HPDE6-E6E7 (cell line): Measurements from ENCODE around the gene TNIP1.

Experiments
- DNase-seq: peaks from one replicate; pipeline ENCODE4 v3.0.0; 2011; ENCODE audit warnings: missing footprints; ENCODE audit errors: extremely low spot score

The TNIP1 gene

DNA sequence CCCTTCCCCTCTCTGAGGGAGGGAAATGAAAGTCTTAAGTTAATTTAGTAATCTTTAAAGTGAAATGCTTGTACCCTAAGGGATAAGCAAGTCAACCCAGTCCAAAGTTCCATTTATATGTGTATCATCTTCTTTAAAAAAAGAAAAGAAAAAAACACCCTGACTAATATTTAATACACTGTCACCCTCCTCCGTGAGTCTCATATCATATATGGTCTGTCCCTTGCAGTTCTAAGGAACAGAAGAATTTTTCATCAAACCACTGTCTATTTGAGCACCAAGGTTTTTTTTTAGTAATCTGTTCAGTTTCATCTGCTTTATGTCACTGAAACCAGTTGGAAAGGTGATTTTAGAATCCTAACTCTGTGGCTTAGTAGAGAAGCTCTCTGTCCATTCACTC is 15.2 kb downstream of the TNIP1 start:
- DNase-seq: no peak

DNA sequence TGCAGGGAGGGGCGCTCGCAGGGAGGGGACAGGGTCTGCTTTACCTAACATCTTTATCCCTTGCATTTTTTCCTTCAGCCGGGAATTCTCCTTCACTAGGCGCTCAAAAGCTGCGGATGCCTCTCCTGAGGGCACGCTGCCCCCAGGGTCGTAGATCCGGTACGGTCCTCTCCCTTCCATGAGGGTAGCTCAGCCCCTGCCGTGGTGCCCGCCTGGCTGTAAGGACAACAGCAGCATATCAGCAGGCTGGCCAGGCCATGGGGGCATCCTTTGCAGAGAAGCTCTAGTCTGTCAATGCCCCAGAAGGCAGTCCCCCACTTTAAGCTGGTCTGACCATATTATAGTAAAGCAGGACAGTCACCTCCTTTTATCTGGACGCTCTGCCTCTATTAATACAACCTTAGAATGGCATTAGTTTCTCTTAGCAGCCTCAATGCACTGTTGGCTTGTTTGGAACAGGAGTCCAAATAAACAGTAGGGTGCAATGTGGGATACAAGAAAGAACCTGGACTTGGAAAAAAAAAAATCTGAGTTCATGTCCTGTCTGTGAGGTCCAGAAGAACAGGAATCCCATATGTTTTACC is 15.8 kb downstream of the TNIP1 start:
- no peak for DNase-seq

- DNase-seq: no peak
Observed at GRCh38 chr5:151063142-151063989, 17.5 kb downstream of the TNIP1 start.

DNA sequence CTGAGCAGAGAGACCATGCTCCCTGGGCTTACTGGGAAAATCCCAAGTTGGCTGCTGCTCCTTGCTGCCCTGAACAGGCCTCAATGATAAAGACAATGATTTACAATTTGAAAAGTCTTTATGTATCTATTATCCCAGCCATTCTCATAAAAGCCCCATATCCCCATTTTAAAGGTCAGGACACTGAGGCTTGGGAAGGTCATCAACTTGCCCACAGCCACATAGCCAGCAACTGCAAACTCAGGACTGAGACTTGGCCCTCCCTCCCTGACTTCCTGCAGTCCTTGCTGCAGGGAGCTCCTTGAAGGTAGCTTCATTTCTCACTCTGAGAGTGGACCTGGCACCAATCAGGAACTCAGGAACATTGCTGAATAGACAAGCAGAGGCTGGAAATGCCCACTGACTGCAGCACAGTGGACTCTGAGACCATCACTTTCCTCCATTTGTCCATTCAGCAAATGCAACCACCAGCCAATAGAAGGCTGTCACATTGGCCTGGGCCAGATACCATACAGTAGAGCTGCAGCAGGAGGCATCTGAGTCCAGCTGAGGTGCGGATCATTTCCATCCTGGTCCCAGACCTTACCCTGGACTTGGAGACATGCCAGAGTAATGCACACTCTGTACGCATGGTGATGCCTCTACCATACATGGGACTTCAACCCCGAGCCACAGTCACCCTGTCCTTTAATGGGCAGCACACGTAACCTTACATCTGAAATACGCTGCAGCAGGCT is 18.3 kb downstream of the TNIP1 start:
- DNase-seq: no peak

DNA sequence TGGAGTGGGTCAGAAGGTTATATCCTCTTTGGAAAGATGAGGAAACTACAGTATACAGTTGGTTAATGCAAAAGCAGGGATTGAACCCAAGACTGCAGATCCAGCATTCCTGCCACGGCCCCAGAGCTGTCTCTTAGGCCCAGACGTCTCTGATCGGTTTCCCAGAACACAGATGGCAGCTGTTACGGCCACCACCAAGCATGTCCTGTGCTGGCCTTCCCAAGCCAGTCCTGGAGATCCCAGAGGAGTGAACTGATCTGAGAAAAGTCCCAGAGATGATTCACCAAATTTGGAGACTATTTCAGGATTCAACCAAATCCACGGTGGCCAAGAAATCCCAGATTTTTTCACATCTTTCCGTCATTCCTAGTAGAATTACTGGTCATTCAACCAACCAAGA is 20.1 kb downstream of the TNIP1 start:
- DNase-seq: no peak

DNA sequence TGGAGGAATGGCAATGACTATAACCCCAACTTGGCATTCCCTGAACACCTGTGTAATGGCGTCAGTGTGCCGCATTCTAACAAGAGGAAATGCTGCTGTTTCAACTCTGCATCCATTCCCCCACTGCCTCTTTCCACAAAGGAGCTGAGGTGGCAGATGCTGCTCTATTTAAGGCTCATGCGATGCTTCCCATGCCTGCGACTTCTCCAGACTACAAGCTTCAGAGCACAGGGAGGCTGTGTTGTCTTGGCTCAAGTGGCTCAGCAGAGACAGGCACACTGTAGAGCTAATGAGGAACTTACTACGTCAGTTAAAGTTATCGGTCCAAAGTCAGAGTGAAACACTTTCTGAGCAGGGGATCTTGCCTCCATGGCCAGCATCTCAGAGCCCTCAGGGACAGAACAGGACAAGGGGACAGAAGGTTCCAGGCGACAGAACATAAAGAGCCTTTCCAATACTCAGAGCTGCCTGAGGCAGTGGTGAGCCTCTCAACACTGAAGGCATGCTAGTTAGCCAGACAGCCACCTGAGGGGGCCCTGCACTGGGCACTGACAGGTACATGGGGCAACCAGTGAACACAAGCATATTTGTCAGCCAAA is 21.8 kb downstream of the TNIP1 start:
- no peak for DNase-seq

DNA sequence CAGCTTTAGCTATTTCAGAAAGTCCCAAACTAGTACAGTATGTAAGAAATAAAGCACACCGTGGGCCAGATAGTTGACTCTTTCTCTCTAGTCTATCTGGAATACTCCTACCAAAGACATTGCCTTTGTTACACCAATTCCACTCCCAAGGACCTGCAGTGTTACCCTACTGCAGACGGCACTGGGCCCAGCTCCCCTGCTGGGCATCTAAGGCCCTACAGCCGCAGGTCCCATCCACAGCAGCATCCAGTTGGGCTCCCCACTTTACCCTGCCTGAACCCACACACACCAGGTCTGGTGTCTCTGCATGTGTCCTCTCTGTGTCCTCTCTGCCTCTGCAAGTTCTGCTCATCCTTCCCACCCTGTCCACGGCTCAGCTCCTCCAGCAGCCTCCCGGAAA is 22.5 kb downstream of the TNIP1 start:
- no peak for DNase-seq

GRCh38 chr5:151056379-151057325 is 24.2 kb downstream of the TNIP1 start:
- no peak for DNase-seq

GRCh38 chr5:151055336-151055735 is 25.5 kb downstream of the TNIP1 start:
- no peak for DNase-seq

GRCh38 chr5:151054709-151055108 is 26.1 kb downstream of the TNIP1 start:
- DNase-seq: no peak

DNA sequence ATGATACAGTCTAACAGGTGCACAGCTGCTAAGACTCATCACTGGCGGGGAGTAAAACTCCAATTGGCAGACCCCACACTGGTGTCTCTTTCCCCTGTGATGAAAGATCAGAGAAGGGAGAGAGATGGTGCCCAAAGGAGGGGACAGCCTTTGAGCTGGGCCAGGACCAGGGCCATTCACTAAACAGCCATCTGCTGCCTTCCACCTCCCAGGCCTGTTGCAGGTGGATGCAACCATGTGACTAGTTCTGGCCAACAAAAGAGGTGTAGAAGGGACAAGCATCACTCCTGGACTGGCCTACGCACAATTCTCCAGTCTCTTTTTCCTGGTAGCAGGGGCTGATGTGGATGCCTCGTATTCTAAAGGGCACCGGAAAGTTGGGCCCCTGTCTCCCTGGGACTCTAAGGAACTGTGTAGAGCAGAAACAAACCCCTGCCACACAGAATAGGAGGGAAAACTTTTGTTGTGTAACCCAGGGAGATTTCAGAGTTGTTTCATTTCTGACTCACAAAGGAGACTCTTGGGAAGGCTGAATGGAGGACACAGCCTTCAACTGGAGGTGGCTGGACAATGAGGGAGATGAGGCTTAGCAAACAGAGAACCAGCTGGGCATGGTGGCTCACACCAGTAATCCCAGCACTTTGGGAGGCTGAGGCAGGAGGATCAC is 26.9 kb downstream of the TNIP1 start:
- DNase-seq: no peak

DNA sequence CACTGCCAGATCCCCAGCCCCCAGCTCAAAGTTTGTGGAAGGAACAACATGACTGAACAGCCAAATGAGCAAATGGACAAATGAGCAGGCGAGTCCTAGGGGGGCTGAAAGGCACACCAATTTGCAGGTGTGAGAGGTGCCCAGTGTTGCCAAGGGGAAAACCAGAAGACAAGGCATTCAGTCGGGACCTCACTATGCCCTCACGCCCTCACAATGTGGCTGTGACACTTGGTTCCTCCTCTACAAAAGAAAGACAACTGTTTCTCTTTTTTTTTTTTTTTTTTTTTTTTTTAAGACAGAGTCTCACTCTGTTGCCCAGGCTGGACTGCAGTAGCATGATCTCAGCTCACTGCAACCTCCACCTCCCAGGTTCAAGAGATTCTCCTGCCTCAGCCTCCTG is 28.0 kb downstream of the TNIP1 start:
- DNase-seq: no peak

- DNase-seq: no peak
Observed at GRCh38 chr5:151051931-151052608, 28.8 kb downstream of the TNIP1 start.

DNA sequence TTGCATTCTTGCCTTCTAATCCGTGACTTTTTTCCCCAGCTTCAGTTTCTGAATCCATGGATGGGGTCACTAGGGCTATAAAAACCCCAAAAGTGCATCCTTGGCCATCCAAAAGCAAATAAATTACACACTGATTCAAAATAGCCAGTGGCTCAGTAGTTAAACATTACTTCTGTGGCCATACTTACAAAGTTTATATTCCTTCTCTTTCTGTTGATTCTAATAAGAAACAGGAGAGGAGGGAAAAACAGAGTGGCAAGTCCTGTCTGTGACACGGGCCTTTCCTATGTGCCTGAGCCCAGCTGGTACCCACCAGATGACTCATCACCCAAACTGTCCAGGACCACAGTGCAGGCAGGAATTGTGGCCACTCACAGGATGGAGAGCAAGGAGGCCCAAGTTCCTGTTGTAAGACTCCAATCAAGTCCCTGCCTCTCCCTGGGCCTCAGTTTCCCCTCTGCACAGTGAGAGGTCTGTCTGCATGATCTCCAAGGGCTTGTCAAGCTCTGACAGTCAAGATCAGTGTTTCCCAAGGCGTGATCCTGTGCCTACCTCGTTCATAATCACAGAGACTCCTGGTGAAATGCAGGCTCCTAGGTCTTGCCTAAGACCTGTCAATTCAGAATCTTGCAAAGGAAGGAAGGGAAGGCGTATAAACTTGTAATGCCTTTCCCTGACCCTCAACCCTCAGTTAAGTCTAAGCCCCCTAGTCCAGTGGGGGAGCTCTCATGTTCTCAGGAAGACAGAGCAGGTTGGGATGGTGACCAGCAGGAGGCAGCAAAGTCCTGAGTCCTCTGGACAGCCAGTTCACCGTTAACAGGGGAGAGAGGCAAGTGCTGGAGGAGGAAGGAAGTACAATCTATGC is 29.5 kb downstream of the TNIP1 start:
- DNase-seq: no peak

DNA sequence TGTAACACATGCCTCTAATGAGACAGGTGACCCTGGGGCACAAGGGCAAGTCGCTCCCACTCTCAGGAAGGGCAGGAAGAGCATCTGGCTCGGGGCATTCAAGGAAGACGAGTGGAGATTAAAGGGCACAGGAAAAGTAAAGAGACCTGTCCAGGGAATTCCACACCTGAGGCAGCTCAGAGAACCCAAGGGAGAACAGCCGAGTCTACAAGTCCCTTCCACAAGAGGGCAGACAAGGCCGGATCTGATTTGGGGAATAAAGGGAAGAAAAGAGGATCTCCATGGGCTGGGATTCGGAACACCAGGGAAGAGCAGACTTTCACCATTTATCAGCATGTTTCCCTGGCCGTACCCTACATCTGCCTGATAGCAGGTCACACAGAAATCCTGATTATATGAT is 32.3 kb downstream of the TNIP1 start:
- DNase-seq: no peak

DNA sequence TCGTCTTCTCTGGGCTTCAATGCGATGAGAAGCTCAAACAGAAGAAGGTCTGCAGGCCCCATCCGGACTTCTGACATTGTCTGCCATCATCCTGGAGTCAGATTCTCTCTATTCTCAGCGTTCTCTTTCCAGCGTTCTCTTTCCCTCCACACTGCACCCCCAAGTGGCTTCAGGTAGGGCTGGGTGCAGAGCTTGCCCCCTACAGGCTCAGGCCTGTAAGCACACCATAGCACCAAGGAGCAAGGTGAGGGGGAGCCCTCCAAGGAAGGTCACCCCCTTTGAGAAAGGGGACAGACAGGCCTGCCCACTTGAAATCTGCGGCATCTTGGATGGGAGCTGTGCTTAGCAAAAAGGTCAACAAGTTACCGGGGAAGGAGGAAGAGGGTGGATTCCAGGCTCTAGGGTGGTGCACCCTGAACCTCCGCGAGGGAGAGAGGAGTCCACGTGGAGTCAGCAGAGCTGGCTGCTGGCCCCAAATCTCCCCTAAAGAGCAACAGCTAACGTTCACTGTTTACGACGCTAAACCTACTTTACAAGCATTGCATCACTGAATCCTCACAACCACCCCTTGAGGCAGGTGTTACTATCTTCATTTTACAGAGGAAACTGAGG is 32.9 kb downstream of the TNIP1 start:
- no peak for DNase-seq

DNA sequence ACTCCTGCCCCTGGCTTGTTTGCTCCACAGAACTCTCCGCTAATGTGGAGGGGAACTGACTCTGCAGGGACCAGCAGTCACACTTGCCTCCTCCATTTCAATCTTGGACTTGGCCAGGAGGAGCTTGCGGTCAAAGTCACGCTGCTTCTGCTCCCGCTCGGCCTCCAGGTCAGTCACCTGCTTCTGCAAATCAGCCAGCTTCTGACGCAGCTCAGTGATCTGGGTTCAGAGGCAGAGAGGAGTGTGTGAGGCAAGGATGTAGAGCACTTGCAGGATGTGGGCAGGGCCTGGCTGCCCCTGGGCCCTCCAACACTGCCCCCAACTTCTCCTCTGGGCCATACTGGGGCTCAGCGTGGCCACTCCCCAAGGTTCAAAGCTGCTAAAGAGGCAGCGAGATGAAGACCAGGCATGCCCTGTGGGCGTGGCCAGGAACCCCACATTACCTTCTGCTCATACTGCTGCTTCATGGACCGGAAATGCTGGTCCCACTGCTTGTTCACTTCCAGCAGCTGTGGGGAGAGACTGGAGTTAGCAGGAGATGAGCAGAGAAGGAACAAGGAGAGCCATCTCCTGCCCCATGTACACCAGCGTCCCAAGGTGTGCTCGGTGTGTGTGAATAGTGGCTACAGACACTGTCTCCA is 38.3 kb downstream of the TNIP1 start:
- no peak for DNase-seq

DNA sequence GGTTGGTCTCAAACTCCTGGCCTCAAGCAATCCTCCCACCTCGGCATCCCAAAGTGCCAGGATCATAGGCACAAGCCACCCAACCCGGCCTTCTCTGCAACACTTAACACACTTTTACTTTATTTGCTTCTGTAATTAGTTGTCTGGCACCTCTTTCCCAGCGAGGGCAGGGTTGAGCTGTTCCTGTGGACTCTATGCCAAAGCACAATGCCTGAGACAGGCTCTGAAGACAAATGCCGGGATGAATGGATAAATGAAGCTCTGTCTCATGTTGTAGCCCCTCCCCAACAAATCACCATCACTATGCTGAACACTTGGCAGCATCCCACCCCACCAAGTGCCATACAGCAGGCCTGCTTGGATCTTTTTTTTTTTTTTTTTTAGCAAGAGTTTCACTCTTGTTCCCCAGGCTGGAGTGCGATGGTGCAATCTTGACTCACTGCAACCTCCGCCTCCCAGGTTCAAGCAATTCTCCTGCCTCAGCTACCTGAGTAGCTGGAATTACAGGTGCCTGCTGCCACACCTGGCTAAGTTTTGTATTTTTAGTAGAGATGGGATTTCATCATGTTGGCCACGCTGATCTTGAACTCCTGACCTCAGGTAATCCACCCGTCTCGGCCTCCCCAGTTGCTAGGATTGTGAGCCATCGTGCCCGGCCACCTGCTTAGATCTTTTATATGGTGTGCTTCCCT is 39.1 kb downstream of the TNIP1 start:
- no peak for DNase-seq
